Head of caudate nucleus (tissue), 42 donors: Measurements from ENCODE around the gene EEF2KMT.
A peak's percentile ranks its signal among the peaks of the same experiment; 100 is the strongest.

Experiments
- DNase-seq, 42 donors: peaks; one replicate each; pipeline versions ENCODE4 v3.0.0 to v3.0.0-alpha.2; 2020 to 2021; ENCODE audit warnings: mixed read lengths in 7 of 42
- intact Hi-C: fragments of 100-400 bp; cut with DNase I; formaldehyde crosslinking; loops from one replicate; pipeline ENCODE4 v1.15.0; 2022

The EEF2KMT gene

GRCh38 chr16:5075637-5076036 lies 22.0 kb downstream of the EEF2KMT start:
- intact Hi-C loops, result no loop called here
- DNase-seq, result no peak

- peak in 1 of 42 donors; percentile 2 for DNase-seq
- intact Hi-C loops, result loop anchor here (5.0 kb wide), 1 partner anchor 41 kb away; the partner anchor contains the start of gene NAGPA
These were observed 23.8 kb downstream of the EEF2KMT start for GRCh38 chr16:5073771-5074170.

GRCh38 chr16:5073279-5073629 lies 24.3 kb downstream of the EEF2KMT start:
- DNase-seq, result no peak
- intact Hi-C loops, result loop anchor here (5.0 kb wide), 1 partner anchor 41 kb away; the partner anchor contains the start of gene NAGPA

GRCh38 chr16:5072334-5073278 lies 25.0 kb downstream of the EEF2KMT start:
- intact Hi-C loops, result loop anchor here (5.0 kb wide), 1 partner anchor 40 kb away; the partner anchor contains the start of gene NAGPA

GRCh38 chr16:5071681-5072333 lies 25.8 kb downstream of the EEF2KMT start, which contains the start of gene ALG1:
Gene ALG1 (plus strand): TSS chr16:5071843. CDS start chr16:5071850, 7 bp downstream.
- DNase-seq, result peak; percentile 78 to 96 (median 91)
- intact Hi-C loops, result loop anchor here (5.0 kb wide), 1 partner anchor 40 kb away; the partner anchor contains the start of gene NAGPA

More at GRCh38 chr16:5072334-5073278, 25.0 kb downstream of the EEF2KMT start:
- DNase-seq, result peak in 1 of 42 donors; percentile 0

- DNase-seq, result peak in 1 of 42 donors; percentile 0
- intact Hi-C loops, result loop anchor here (5.0 kb wide), 1 partner anchor 39 kb away; the partner anchor contains the start of gene NAGPA
These were observed 26.3 kb downstream of the EEF2KMT start for GRCh38 chr16:5071341-5071680.

GRCh38 chr16:5070431-5071186 lies 27.0 kb downstream of the EEF2KMT start:
- intact Hi-C loops, result loop anchor here (5.0 kb wide), 1 partner anchor 38 kb away; the partner anchor contains the start of gene NAGPA
- peak in 1 of 42 donors; percentile 2 for DNase-seq

- peak in 1 of 42 donors; percentile 1 for DNase-seq
- intact Hi-C loops, result loop anchor here (5.0 kb wide), 1 partner anchor 38 kb away; the partner anchor contains the start of gene NAGPA
These were observed 27.7 kb downstream of the EEF2KMT start for GRCh38 chr16:5069854-5070253.

- intact Hi-C loops, result no loop called here
- peak in 1 of 42 donors; percentile 1 for DNase-seq
These were observed 28.5 kb downstream of the EEF2KMT start for GRCh38 chr16:5069048-5069447.

- intact Hi-C loops, result no loop called here
These were observed 31.1 kb downstream of the EEF2KMT start for GRCh38 chr16:5066511-5066910.

GRCh38 chr16:5065813-5066212 lies 31.8 kb downstream of the EEF2KMT start, which contains the start of gene C16orf89:
Gene C16orf89 (minus strand): TSS chr16:5065956. CDS start chr16:5065908, 48 bp downstream.
- intact Hi-C loops, result no loop called here

More at GRCh38 chr16:5066511-5066910, 31.1 kb downstream of the EEF2KMT start:
- peak in 1 of 42 donors; percentile 0 for DNase-seq

GRCh38 chr16:5065326-5065725 lies 32.3 kb downstream of the EEF2KMT start:
- intact Hi-C loops, result no loop called here
- DNase-seq, result peak in 1 of 42 donors; percentile 0

More at GRCh38 chr16:5065813-5066212, 31.8 kb downstream of the EEF2KMT start, which contains the start of gene C16orf89:
- DNase-seq, result peak in 36 of 42 donors; percentile 8 to 78 (median 50)

GRCh38 chr16:5064915-5065314 lies 32.7 kb downstream of the EEF2KMT start:
- intact Hi-C loops, result no loop called here
- peak in 1 of 42 donors; percentile 1 for DNase-seq

- intact Hi-C loops, result no loop called here
- peak in 2 of 42 donors; percentile 1 to 4 for DNase-seq
These were observed 34.5 kb downstream of the EEF2KMT start for GRCh38 chr16:5062790-5063765.

GRCh38 chr16:5062051-5062450 lies 35.5 kb downstream of the EEF2KMT start:
- DNase-seq, result peak in 2 of 42 donors; percentile 0 to 3
- intact Hi-C loops, result no loop called here

GRCh38 chr16:5060073-5060641 lies 37.4 kb downstream of the EEF2KMT start:
- DNase-seq, result peak in 2 of 42 donors; percentile 1 to 7

More at GRCh38 chr16:5060073-5060641, 37.4 kb downstream of the EEF2KMT start:
- intact Hi-C loops, result no loop called here
